Panc1 (cell line): ENCODE results near the gene RACK1.

ENCODE experiments used
- POLR2AphosphoS5 ChIP-seq: IDR thresholded peaks from 2 replicates; pipeline ENCODE4 v1.6.1; 2012; ENCODE audit warnings: mild to moderate bottlenecking, low read depth, low read length, moderate library complexity
- TCF7L2 ChIP-seq: IDR thresholded peaks from 2 replicates; pipeline ENCODE4 v1.6.1; 2011; ENCODE audit warnings: mild to moderate bottlenecking, low read depth, low read length, inconsistent platforms
- TF ChIP-seq, protein P1 (sequence below): fragments of 450-650 bp; IDR thresholded peaks from 2 replicates; pipeline ENCODE4 v1.5.1; 2017; ENCODE audit warnings: mild to moderate bottlenecking
- TF ChIP-seq, protein P2 (sequence below), 2 experiments: IDR thresholded peaks; 2 replicates each; pipeline ENCODE4 v1.6.1; 2011 to 2012; ENCODE audit warnings: low read depth in 2 of 2, control low read depth in 1 of 2, low read length in 1 of 2, mild to moderate bottlenecking in 1 of 2, moderate library complexity in 1 of 2; ENCODE audit not compliant: insufficient read depth in 1 of 2

- TF ChIP-seq, protein P1, sequence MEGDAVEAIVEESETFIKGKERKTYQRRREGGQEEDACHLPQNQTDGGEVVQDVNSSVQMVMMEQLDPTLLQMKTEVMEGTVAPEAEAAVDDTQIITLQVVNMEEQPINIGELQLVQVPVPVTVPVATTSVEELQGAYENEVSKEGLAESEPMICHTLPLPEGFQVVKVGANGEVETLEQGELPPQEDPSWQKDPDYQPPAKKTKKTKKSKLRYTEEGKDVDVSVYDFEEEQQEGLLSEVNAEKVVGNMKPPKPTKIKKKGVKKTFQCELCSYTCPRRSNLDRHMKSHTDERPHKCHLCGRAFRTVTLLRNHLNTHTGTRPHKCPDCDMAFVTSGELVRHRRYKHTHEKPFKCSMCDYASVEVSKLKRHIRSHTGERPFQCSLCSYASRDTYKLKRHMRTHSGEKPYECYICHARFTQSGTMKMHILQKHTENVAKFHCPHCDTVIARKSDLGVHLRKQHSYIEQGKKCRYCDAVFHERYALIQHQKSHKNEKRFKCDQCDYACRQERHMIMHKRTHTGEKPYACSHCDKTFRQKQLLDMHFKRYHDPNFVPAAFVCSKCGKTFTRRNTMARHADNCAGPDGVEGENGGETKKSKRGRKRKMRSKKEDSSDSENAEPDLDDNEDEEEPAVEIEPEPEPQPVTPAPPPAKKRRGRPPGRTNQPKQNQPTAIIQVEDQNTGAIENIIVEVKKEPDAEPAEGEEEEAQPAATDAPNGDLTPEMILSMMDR = no peak
- TF ChIP-seq POLR2AphosphoS5 (no peak), TCF7L2 (no peak)
- TF ChIP-seq, protein P2, sequence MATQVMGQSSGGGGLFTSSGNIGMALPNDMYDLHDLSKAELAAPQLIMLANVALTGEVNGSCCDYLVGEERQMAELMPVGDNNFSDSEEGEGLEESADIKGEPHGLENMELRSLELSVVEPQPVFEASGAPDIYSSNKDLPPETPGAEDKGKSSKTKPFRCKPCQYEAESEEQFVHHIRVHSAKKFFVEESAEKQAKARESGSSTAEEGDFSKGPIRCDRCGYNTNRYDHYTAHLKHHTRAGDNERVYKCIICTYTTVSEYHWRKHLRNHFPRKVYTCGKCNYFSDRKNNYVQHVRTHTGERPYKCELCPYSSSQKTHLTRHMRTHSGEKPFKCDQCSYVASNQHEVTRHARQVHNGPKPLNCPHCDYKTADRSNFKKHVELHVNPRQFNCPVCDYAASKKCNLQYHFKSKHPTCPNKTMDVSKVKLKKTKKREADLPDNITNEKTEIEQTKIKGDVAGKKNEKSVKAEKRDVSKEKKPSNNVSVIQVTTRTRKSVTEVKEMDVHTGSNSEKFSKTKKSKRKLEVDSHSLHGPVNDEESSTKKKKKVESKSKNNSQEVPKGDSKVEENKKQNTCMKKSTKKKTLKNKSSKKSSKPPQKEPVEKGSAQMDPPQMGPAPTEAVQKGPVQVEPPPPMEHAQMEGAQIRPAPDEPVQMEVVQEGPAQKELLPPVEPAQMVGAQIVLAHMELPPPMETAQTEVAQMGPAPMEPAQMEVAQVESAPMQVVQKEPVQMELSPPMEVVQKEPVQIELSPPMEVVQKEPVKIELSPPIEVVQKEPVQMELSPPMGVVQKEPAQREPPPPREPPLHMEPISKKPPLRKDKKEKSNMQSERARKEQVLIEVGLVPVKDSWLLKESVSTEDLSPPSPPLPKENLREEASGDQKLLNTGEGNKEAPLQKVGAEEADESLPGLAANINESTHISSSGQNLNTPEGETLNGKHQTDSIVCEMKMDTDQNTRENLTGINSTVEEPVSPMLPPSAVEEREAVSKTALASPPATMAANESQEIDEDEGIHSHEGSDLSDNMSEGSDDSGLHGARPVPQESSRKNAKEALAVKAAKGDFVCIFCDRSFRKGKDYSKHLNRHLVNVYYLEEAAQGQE (IDR thresholded peaks at IDR 0.05; ENCODE audit: insufficient read depth in 1 of 2, low read depth in 2 of 2, low read length in 1 of 2) = no peak
Measured at GRCh38 chr5:181235323-181235688, 8.4 kb downstream of the RACK1 start.
